GM23338 (cell line): ENCODE results near the gene IMP3. TPM values are rescaled to one million over a fixed set of nuclear protein-coding genes. Genes with fewer than 3 reads are reported as not detected.
A peak's percentile ranks its signal among the peaks of the same experiment; 100 is the strongest.

Experiments used
- ATAC-seq: fragments of 200-7000 bp; cut with Tn5 transposase; 3 replicates; pipeline ENCODE4 v1.9.1; 2020
- DNase-seq: peaks from one replicate; pipeline ENCODE4 v3.0.0-alpha.2; 2015; ENCODE audit warnings: low spot score
- H2AFZ ChIP-seq: fragments of 200-600 bp; sonication (generic); 2 replicates; pipeline ENCODE4 v1.8.0; 2016; ENCODE audit warnings: antibody characterized with exemption, mild to moderate bottlenecking, moderate library complexity
- H3F3A ChIP-seq: fragments of 200-600 bp; sonication (generic); replicated peaks from 2 replicates; pipeline ENCODE4 v1.8.0; 2017; ENCODE audit warnings: antibody characterized with exemption, mixed run types, low read depth
- H3K27ac ChIP-seq: fragments of 200-600 bp; sonication (generic); 2 replicates; pipeline ENCODE4 v1.6.1; 2016; ENCODE audit warnings: low read depth
- H3K27me3 ChIP-seq: fragments of 200-600 bp; sonication (generic); 2 replicates; pipeline ENCODE4 v1.8.0; 2016; ENCODE audit warnings: mild to moderate bottlenecking, mixed run types, moderate library complexity; ENCODE audit not compliant: insufficient read depth
- H3K36me3 ChIP-seq: fragments of 200-600 bp; sonication (generic); 2 replicates; pipeline ENCODE4 v1.8.0; 2016; ENCODE audit warnings: mild to moderate bottlenecking; ENCODE audit not compliant: insufficient read depth
- H3K4me1 ChIP-seq: fragments of 200-600 bp; sonication (generic); 2 replicates; pipeline ENCODE4 v1.8.0; 2016; ENCODE audit warnings: mild to moderate bottlenecking, moderate library complexity; ENCODE audit not compliant: insufficient read depth
- H3K4me2 ChIP-seq: fragments of 200-600 bp; sonication (generic); 2 replicates; pipeline ENCODE4 v1.7.1; 2017; ENCODE audit warnings: mixed run types
- H3K4me3 ChIP-seq: fragments of 200-600 bp; sonication (generic); 2 replicates; pipeline ENCODE4 v1.6.1; 2016; ENCODE audit warnings: mixed run types
- H3K79me2 ChIP-seq: fragments of 200-600 bp; sonication (generic); replicated peaks from 2 replicates; pipeline ENCODE4 v1.8.0; 2017; ENCODE audit warnings: mild to moderate bottlenecking; ENCODE audit not compliant: insufficient read depth
- H3K9me2 ChIP-seq: fragments of 200-600 bp; sonication (generic); 2 replicates; pipeline ENCODE4 v1.8.0; 2017; ENCODE audit not compliant: insufficient read depth
- H4K20me1 ChIP-seq: fragments of 200-600 bp; sonication (generic); replicated peaks from 2 replicates; pipeline ENCODE4 v1.8.0; 2017; ENCODE audit warnings: mild to moderate bottlenecking; ENCODE audit not compliant: insufficient read depth
- H3K27ac Mint-ChIP-seq: 2 replicates; pipeline ENCODE4 v1.8.0; 2020; ENCODE audit warnings: inconsistent platforms, mild to moderate bottlenecking, moderate library complexity, mixed read lengths
- H3K27me3 Mint-ChIP-seq: 3 replicates; pipeline ENCODE4 v1.8.0; 2022; ENCODE audit warnings: low read depth, mild to moderate bottlenecking, moderate library complexity, mixed read lengths, inconsistent platforms; ENCODE audit not compliant: insufficient read depth, poor library complexity
- H3K36me3 Mint-ChIP-seq: 3 replicates; pipeline ENCODE4 v1.8.0; 2021; ENCODE audit warnings: low read depth, mild to moderate bottlenecking, inconsistent platforms, moderate library complexity, mixed read lengths
- H3K4me1 Mint-ChIP-seq: 3 replicates; pipeline ENCODE4 v1.8.0; 2020; ENCODE audit warnings: mild to moderate bottlenecking, inconsistent platforms, mixed read lengths
- H3K4me3 Mint-ChIP-seq: 3 replicates; pipeline ENCODE4 v1.8.0; 2021; ENCODE audit warnings: moderate library complexity, mild to moderate bottlenecking, inconsistent platforms, mixed read lengths
- H3K9me3 Mint-ChIP-seq: 3 replicates; pipeline ENCODE4 v1.8.0; 2020; ENCODE audit warnings: moderate library complexity, mild to moderate bottlenecking, inconsistent platforms, mixed read lengths
- POLR2AphosphoS5 ChIP-seq: IDR thresholded peaks from 2 replicates; pipeline ENCODE4 v1.6.1; 2016; ENCODE audit warnings: antibody characterized with exemption, low read depth
- STAT1 ChIP-seq: IDR thresholded peaks from one replicate; pipeline ENCODE4 v1.6.1; 2016; ENCODE audit warnings: antibody characterized with exemption; ENCODE audit not compliant: unreplicated experiment
- polyA plus RNA-seq: library from polyadenylated mRNA; unstranded; fragments of >200 nt; fragmentation: Nextera tagmentation; extraction: Ambion mirVana; gene quantifications from 2 replicates; pipeline ENCODE4 v1.2.1, GENCODE V29; 2016
- total RNA-seq: library from RNA; depleted of rRNA; stranded (reverse); fragments of >200 nt; shearing (Covaris generic); gene quantifications from 2 replicates; pipeline ENCODE4 v1.2.3, GENCODE V29; 2014
- TF ChIP-seq, protein P1 (sequence below): IDR thresholded peaks from one replicate; pipeline ENCODE4 v1.6.1; 2018; ENCODE audit warnings: antibody characterized with exemption; ENCODE audit not compliant: unreplicated experiment
- TF ChIP-seq, protein P2 (sequence below): fragments of 250-450 bp; sonication (Bioruptor Pico); IDR thresholded peaks from 2 replicates; pipeline ENCODE4 v1.5.0; 2020; ENCODE audit warnings: mild to moderate bottlenecking, moderate library complexity

IMP3 gene
- total and polyA plus RNA-seq, 2 experiments from 2014 or later, result 210 to 319 TPM

DNA sequence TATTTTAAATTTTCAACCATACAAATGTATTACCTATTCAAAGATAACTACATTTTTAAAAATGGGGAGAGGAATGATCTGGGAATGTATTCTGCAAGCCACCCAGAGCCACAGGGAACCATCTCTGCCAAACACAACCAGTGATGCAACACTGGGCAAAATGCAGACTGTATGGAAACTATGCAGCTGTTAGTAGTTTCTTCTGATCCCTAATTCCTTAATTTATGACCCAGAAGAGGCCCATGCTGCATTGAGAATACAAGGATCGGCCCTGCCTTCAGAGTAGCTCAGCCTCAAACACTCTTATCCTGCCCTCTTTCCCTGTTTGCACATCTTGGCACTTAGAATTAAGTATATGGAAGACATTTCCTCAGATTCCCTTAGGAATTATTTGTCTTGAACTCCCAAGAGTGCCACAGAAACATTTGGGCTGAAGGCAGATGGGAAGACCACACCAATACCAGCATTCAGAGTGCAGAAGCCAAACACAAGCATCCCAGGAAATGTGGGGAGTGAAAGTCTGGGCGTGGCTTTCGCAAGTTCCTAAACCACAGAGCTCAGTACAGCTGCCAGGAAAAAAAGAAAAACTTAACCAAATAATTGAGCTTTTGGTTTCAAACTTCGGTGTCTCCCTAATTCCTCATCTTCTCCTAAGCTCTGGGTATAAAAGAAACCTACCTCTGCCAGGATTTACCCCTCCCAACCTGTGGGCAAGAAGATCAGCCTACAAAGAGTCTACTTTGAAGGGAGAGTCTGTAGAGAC, 19.8 kb downstream of the IMP3 start:
- H3K27ac Mint-ChIP-seq, result no peak overlapping the region
- H3K4me3 Mint-ChIP-seq, result no peak overlapping the region
- Histone ChIP-seq H3F3A (0 out of 2 replicates have a peak, but pooled peaks cover 3% of the 10 kb centered on the region), H3K4me1 (peaks cover 3% of the 10 kb centered on the region; the same call in 1 of the 2 replicates), H3K9me2 (no peaks in the 10 kb centered on the region), H3K79me2 (peaks cover 3% of the 10 kb centered on the region; the same call in 1 of the 2 replicates), H2AFZ (no peak overlapping the region), H3K4me2 (no peak overlapping the region), H3K4me3 (no peak overlapping the region), H3K27ac (0 out of 2 replicates have a peak overlapping the region, but pooled peaks have one; percentile 27), H4K20me1 (no peaks in the 10 kb centered on the region; the same call in 1 of the 2 replicates), H3K36me3 (peaks cover 12% of the 10 kb centered on the region), H3K27me3 (no peaks in the 10 kb centered on the region)
- DNase-seq, result no peak
- no peak for ATAC-seq
- TF ChIP-seq, protein P1, sequence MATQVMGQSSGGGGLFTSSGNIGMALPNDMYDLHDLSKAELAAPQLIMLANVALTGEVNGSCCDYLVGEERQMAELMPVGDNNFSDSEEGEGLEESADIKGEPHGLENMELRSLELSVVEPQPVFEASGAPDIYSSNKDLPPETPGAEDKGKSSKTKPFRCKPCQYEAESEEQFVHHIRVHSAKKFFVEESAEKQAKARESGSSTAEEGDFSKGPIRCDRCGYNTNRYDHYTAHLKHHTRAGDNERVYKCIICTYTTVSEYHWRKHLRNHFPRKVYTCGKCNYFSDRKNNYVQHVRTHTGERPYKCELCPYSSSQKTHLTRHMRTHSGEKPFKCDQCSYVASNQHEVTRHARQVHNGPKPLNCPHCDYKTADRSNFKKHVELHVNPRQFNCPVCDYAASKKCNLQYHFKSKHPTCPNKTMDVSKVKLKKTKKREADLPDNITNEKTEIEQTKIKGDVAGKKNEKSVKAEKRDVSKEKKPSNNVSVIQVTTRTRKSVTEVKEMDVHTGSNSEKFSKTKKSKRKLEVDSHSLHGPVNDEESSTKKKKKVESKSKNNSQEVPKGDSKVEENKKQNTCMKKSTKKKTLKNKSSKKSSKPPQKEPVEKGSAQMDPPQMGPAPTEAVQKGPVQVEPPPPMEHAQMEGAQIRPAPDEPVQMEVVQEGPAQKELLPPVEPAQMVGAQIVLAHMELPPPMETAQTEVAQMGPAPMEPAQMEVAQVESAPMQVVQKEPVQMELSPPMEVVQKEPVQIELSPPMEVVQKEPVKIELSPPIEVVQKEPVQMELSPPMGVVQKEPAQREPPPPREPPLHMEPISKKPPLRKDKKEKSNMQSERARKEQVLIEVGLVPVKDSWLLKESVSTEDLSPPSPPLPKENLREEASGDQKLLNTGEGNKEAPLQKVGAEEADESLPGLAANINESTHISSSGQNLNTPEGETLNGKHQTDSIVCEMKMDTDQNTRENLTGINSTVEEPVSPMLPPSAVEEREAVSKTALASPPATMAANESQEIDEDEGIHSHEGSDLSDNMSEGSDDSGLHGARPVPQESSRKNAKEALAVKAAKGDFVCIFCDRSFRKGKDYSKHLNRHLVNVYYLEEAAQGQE, result no peak
- TF ChIP-seq STAT1, result no peak
- TF ChIP-seq, protein P2, sequence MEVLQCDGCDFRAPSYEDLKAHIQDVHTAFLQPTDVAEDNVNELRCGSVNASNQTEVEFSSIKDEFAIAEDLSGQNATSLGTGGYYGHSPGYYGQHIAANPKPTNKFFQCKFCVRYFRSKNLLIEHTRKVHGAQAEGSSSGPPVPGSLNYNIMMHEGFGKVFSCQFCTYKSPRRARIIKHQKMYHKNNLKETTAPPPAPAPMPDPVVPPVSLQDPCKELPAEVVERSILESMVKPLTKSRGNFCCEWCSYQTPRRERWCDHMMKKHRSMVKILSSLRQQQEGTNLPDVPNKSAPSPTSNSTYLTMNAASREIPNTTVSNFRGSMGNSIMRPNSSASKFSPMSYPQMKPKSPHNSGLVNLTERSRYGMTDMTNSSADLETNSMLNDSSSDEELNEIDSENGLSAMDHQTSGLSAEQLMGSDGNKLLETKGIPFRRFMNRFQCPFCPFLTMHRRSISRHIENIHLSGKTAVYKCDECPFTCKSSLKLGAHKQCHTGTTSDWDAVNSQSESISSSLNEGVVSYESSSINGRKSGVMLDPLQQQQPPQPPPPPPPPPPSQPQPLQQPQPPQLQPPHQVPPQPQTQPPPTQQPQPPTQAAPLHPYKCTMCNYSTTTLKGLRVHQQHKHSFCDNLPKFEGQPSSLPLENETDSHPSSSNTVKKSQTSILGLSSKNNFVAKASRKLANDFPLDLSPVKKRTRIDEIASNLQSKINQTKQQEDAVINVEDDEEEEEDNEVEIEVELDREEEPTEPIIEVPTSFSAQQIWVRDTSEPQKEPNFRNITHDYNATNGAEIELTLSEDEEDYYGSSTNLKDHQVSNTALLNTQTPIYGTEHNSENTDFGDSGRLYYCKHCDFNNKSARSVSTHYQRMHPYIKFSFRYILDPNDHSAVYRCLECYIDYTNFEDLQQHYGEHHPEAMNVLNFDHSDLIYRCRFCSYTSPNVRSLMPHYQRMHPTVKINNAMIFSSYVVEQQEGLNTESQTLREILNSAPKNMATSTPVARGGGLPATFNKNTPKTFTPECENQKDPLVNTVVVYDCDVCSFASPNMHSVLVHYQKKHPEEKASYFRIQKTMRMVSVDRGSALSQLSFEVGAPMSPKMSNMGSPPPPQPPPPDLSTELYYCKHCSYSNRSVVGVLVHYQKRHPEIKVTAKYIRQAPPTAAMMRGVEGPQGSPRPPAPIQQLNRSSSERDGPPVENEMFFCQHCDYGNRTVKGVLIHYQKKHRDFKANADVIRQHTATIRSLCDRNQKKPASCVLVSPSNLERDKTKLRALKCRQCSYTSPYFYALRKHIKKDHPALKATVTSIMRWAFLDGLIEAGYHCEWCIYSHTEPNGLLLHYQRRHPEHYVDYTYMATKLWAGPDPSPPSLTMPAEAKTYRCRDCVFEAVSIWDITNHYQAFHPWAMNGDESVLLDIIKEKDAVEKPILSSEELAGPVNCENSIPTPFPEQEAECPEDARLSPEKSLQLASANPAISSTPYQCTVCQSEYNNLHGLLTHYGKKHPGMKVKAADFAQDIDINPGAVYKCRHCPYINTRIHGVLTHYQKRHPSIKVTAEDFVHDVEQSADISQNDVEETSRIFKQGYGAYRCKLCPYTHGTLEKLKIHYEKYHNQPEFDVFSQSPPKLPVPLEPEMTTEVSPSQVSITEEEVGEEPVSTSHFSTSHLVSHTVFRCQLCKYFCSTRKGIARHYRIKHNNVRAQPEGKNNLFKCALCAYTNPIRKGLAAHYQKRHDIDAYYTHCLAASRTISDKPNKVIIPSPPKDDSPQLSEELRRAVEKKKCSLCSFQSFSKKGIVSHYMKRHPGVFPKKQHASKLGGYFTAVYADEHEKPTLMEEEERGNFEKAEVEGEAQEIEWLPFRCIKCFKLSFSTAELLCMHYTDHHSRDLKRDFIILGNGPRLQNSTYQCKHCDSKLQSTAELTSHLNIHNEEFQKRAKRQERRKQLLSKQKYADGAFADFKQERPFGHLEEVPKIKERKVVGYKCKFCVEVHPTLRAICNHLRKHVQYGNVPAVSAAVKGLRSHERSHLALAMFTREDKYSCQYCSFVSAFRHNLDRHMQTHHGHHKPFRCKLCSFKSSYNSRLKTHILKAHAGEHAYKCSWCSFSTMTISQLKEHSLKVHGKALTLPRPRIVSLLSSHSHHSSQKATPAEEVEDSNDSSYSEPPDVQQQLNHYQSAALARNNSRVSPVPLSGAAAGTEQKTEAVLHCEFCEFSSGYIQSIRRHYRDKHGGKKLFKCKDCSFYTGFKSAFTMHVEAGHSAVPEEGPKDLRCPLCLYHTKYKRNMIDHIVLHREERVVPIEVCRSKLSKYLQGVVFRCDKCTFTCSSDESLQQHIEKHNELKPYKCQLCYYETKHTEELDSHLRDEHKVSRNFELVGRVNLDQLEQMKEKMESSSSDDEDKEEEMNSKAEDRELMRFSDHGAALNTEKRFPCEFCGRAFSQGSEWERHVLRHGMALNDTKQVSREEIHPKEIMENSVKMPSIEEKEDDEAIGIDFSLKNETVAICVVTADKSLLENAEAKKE, result no peak
- no peak for TF ChIP-seq POLR2AphosphoS5
- no peaks in the 10 kb centered on the region for H3K9me3 Mint-ChIP-seq
- peaks cover 38% of the 10 kb centered on the region for H3K36me3 Mint-ChIP-seq
- H3K27me3 Mint-ChIP-seq, result peaks cover 4% of the 10 kb centered on the region
- no peaks in the 10 kb centered on the region; the same call in 2 of the 3 replicates for H3K4me1 Mint-ChIP-seq
